HG03135 (cell line): ENCODE results near the gene TRIM75.
"Not testable (repeated sequence)": the region's sequence is repeated elsewhere in the genome, so short reads cannot be mapped to it uniquely, and the experiment has no call there.

Source experiments
- ATAC-seq: cut with Tn5 transposase; IDR thresholded peaks from one replicate; pipeline ENCODE4 v1.9.1; 2021; ENCODE audit warnings: mild to moderate bottlenecking, moderate library complexity; ENCODE audit not compliant: unreplicated experiment

TRIM75 gene

GRCh38 chr4:165053645-165054044, at the start of gene TRIM75:
TRIM75 (plus strand) TSS chr4:165053866; CDS start chr4:165059148, 5,282 bp downstream.
- no peak for ATAC-seq

DNA sequence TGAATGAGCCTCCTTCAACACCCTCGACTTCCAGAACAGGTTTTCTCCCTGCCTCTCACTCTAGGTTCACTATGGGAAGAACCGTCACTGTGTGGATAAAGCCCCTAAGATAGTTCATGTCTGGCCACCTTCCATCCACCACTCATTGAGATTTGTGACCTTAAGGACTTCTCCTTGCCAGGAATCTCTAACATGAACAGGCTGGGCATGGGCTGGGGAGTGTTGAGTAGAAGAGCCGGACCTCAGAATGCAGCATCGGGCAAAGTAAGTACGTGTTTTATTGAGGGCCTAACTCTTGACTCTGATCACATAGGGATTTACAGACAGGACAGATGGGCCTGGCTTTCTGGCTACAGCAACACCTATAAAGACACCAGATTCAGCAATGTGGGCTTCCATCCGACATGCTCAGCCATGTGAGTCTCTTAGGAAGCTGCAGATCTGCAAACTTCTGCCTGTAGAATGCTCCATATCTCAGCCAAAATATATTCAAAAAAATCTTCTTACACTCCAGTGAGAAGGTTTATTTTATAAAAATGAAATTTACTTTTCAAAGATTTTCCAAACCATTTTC, 48.2 kb upstream of the TRIM75 start:
- no peak for ATAC-seq

- no peak for ATAC-seq
Observed at GRCh38 chr4:165006456-165006855, 47.2 kb upstream of the TRIM75 start.

- no peak for ATAC-seq
Observed at GRCh38 chr4:165006886-165007285, 46.8 kb upstream of the TRIM75 start.

DNA sequence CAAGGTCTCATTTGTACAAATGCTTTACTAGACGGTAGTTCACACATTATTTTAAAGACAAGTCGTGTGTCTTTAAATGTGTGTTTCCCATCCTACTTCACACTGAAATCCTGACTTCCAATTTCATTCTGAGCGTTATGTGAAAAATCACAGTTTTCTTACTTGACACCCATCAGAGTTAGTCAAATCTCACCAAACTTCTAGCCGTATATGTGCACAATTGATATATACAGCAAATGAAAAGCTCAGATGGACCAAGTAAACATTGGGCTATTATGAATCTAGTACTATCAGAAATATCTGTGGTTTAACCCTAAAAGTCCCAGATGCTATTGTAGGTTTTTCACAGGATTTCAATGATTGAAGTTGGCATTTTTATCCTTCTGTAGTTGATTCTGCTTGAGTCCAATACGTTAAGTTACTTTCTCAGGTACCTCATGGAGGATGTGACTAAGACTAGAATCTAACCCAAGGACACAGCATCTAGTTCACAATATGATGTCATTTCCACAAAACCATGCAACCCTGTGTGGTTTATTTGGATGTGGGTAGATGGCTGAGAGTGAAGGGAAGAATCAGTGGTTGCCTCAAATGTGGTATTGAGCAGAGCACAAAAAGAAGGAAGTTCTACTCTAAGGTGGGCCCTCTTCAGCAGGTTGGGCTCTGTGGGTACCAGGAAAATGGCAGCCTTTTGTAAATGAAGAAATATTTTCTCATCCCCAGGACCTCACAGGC, 44.0 kb upstream of the TRIM75 start:
- ATAC-seq, result no peak

DNA sequence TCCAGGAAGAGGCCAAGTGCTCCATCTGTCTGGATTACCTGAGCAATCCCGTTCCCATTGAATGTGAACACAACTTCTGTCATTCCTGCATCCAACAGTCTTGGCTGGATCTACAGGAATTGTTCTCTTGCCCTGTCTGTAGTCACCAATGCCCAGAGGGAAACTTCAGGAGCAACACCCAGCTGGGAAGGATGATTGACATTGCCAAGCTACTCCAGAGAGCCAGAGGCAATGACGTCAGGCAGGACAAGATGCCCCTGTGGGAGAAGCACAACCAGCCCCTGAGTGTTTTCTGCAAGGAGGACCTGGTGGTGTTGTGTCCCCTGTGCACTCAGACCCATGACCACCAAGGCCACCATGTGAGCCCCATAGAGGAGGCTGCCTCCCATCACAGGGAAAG, 43.2 kb upstream of the TRIM75 start:
- ATAC-seq, result no peak

GRCh38 chr4:165010991-165011390, 42.7 kb upstream of the TRIM75 start:
- ATAC-seq, result no peak

DNA sequence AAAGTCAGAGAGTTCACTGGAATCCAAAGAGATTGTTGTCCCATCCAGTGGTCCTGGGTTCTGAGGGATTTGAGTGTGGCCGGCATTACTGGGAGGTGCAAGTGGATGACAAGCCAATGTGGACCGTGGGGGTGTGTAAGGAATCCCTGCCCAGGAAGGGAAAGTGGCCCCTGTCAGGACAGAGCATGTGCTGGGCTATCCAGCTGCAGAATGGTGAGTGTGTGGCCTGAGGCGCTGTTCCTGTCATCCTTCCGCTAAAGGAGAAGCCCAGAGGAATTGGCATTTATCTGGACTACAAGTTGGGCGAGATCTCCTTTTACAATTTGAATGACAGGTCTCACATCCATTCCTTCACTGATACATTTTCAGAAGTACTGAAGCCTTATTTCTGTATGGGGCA, 42.3 kb upstream of the TRIM75 start:
- ATAC-seq, result no peak

GRCh38 chr4:165013691-165014090, 40.0 kb upstream of the TRIM75 start:
- no peak for ATAC-seq

DNA sequence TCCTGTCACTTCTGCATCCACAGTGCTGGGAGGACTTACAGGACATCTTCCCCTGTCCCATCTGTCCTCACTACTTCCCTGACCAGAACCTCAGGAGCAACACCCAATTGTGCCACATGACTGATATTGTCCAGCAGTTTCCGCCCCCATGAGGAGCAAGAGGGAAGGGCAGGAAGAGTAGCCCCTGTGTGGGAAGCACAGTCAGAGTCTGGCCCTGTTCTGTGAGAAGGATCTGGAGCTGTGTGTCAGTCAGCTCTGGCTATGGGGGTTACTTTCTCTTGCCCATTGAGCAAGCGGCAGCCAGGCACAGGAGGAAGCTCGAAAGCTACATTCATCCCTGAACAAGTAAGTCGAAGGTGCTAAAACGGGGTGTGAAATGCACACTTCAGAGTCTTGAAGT, 36.7 kb upstream of the TRIM75 start:
- no peak for ATAC-seq

- not testable (repeated sequence) for ATAC-seq
Observed at GRCh38 chr4:165019995-165020394, 33.7 kb upstream of the TRIM75 start.

- ATAC-seq, result not testable (repeated sequence)
Observed at GRCh38 chr4:165025782-165026181, 27.9 kb upstream of the TRIM75 start.

GRCh38 chr4:165027762-165028402, 25.8 kb upstream of the TRIM75 start:
- no peak for ATAC-seq

- ATAC-seq, result no peak
Observed at GRCh38 chr4:165031436-165032211, 22.0 kb upstream of the TRIM75 start, which contains the start of gene TRIM60. TRIM60 (plus strand) TSS chr4:165031999; CDS start chr4:165040073, 8,074 bp downstream.

DNA sequence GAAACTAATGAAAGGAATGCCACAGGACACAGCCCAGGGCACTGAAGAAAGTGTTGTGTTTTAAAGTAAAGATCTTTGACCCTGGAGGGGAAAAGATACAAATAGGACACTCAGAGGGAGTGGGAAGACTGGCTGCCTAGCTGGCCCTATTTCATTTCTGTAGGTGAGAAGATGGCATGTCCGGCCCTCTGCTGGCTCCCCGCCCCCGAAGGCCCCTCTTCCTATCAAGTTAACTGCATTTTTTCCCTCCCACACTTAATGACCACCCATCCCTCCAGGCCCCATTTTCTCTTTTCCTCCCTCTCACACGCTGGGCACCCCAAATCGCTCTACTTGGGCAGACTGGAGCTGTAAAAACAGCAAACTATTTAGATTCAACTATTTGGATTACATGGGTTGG, 5.5 kb upstream of the TRIM75 start:
- ATAC-seq, result no peak

GRCh38 chr4:165052627-165053026, 1.0 kb upstream of the TRIM75 start:
- no peak for ATAC-seq

- no peak for ATAC-seq
Observed at GRCh38 chr4:165055601-165056000, 1.9 kb downstream of the TRIM75 start.

DNA sequence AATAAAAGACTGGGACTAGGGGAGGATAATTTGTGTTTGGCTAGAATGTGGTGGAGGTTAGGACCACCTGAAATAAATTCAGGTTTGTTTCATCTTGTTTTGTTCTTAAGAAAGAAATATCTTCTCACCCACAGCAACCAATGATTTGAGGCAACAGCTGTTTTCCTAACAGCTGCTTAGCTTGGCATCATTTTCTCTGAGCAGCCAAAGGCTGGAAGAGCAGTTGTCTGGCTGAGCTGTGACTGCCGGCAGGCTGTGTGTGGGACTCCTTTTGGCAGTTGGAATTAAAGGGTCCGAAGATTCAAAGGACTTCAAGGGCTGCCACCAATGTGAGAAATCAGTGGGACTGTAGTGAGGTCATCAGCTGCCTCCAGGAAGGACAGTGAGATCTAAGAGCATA, 5.0 kb downstream of the TRIM75 start:
- ATAC-seq, result no peak

GRCh38 chr4:165059386-165059785, 5.7 kb downstream of the TRIM75 start:
- no peak for ATAC-seq

- ATAC-seq, result no peak
Observed at GRCh38 chr4:165060938-165061337, 7.3 kb downstream of the TRIM75 start.

GRCh38 chr4:165070560-165070959, 16.9 kb downstream of the TRIM75 start:
- no peak for ATAC-seq
